OCI-LY1 (cell line): ENCODE results near the gene BRF1.
"Not testable (repeated sequence)": the region's sequence is repeated elsewhere in the genome, so short reads cannot be mapped to it uniquely, and the experiment has no call there.

Experiments
- H2AFZ ChIP-seq: fragments of 200-600 bp; sonication (generic), shearing (Covaris generic); 2 replicates; pipeline ENCODE4 v1.6.0; 2014; ENCODE audit warnings: antibody characterized with exemption, mild to moderate bottlenecking, low read length
- H3F3A ChIP-seq: fragments of 200-600 bp; sonication (generic), shearing (Covaris generic); 2 replicates; pipeline ENCODE4 v1.6.0; 2014; ENCODE audit warnings: mild to moderate bottlenecking, antibody characterized with exemption, low read length, moderate library complexity; ENCODE audit not compliant: insufficient read depth
- H3K27ac ChIP-seq: fragments of 200-600 bp; sonication (generic); 2 replicates; pipeline ENCODE4 v1.5.1; 2014; ENCODE audit warnings: low read length, mixed run types, mild to moderate bottlenecking, low read depth; ENCODE audit not compliant: poor library complexity, severe bottlenecking
- H3K27me3 ChIP-seq: fragments of 200-600 bp; sonication (generic); 2 replicates; pipeline ENCODE4 v1.6.0; 2014; ENCODE audit warnings: antibody characterized with exemption, mild to moderate bottlenecking, low read length, moderate library complexity; ENCODE audit not compliant: insufficient read depth
- H3K36me3 ChIP-seq: fragments of 200-600 bp; sonication (generic); 2 replicates; pipeline ENCODE4 v1.6.1; 2014; ENCODE audit warnings: mild to moderate bottlenecking, antibody characterized with exemption, low read length, moderate library complexity, mixed read lengths; ENCODE audit not compliant: insufficient read depth
- H3K4me1 ChIP-seq: fragments of 200-600 bp; sonication (generic); 2 replicates; pipeline ENCODE4 v1.5.1; 2014; ENCODE audit warnings: mild to moderate bottlenecking, low read length, moderate library complexity; ENCODE audit not compliant: insufficient read depth, severe bottlenecking
- H3K4me2 ChIP-seq: fragments of 200-600 bp; sonication (generic), shearing (Covaris generic); 2 replicates; pipeline ENCODE4 v1.6.1; 2014; ENCODE audit warnings: low read length
- H3K4me3 ChIP-seq: fragments of 200-600 bp; sonication (generic); 2 replicates; pipeline ENCODE4 v1.5.1; 2014; ENCODE audit warnings: low read length, low read depth, mild to moderate bottlenecking, mixed read lengths; ENCODE audit not compliant: poor library complexity, severe bottlenecking
- H3K79me2 ChIP-seq: fragments of 200-600 bp; shearing (Covaris generic); 2 replicates; pipeline ENCODE4 v1.6.1; 2016; ENCODE audit warnings: mixed run types, low read length, mixed read lengths; ENCODE audit not compliant: insufficient read depth
- H3K9ac ChIP-seq: fragments of 200-600 bp; sonication (generic), shearing (Covaris generic); 2 replicates; pipeline ENCODE4 v1.6.1; 2014; ENCODE audit warnings: mild to moderate bottlenecking, low read length, mixed read lengths
- H3K9me2 ChIP-seq: fragments of 200-600 bp; sonication (generic), shearing (Covaris generic); 2 replicates; pipeline ENCODE4 v1.6.1; 2014; ENCODE audit warnings: low read depth, mild to moderate bottlenecking, low read length, mixed read lengths
- H3K9me3 ChIP-seq: fragments of 200-600 bp; shearing (Covaris generic); 2 replicates; pipeline ENCODE4 v1.6.1; 2014; ENCODE audit warnings: low read length, mixed read lengths
- H4K20me1 ChIP-seq: fragments of 200-600 bp; sonication (generic), shearing (Covaris generic); 2 replicates; pipeline ENCODE4 v1.6.0; 2016; ENCODE audit warnings: mild to moderate bottlenecking, low read length; ENCODE audit not compliant: insufficient read depth
- EZH2 ChIP-seq: fragments of 200-600 bp; sonication (generic), shearing (Covaris generic); IDR thresholded peaks from 2 replicates; pipeline ENCODE4 v1.8.0; 2017; ENCODE audit warnings: borderline replicate concordance, mixed run types, mild to moderate bottlenecking, antibody characterized with exemption, low read length, moderate library complexity, mixed read lengths
- TF ChIP-seq, protein P1 (sequence below): fragments of 200-600 bp; sonication (generic), shearing (Covaris generic); IDR thresholded peaks from 2 replicates; pipeline ENCODE4 v1.5.1; 2017; ENCODE audit warnings: mild to moderate bottlenecking, antibody characterized with exemption, low read length, moderate library complexity, mixed read lengths

The BRF1 gene

DNA sequence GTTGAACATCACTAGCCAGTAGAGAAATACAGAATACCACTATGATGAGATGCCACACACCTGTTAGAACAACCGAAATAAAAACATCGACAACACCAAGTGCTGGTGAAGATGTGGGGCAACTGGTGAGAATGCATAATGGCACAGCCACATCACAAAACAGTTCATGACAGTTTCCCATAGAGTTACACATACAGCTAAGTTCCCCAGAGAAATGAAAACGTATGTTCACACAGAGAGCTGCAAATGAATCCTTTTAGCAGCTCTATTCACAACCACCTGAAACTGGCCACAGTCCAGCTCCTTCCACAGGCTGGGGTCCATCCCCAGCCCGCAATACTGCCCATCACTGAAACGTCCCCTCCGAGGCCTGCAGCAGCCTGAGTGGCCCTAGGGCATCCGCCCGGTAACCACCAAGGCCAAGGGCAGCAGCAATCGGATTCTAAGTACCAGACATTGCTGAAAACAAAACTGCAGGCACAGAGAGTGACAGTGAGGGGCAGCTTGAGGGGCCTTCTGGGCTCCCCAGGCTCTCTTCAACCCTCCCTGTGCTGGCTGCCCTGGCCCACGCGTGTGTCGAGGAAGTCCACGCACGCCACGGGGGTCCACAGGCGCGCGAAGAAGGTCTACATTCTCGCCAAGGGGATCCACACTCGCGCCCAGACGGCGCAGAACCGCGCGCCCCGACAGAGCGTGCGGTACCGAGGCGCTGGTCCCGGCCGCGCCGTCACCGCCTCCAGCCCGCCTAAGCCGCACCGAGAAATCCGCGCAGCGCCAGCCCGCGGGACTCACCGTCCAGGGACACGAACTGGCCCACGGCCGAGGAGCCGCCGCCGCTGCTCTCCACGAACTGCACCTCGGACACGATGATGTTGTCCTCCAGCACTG lies 903 bp downstream of the BRF1 start:
- no peaks in the 10 kb centered on the region for H3K9me2 ChIP-seq
- H3K4me2 ChIP-seq: peak overlapping the region; percentile 73
- TF ChIP-seq EZH2: no peak
- TF ChIP-seq, protein P1, sequence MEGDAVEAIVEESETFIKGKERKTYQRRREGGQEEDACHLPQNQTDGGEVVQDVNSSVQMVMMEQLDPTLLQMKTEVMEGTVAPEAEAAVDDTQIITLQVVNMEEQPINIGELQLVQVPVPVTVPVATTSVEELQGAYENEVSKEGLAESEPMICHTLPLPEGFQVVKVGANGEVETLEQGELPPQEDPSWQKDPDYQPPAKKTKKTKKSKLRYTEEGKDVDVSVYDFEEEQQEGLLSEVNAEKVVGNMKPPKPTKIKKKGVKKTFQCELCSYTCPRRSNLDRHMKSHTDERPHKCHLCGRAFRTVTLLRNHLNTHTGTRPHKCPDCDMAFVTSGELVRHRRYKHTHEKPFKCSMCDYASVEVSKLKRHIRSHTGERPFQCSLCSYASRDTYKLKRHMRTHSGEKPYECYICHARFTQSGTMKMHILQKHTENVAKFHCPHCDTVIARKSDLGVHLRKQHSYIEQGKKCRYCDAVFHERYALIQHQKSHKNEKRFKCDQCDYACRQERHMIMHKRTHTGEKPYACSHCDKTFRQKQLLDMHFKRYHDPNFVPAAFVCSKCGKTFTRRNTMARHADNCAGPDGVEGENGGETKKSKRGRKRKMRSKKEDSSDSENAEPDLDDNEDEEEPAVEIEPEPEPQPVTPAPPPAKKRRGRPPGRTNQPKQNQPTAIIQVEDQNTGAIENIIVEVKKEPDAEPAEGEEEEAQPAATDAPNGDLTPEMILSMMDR: no peak
- no peaks in the 10 kb centered on the region for H3K79me2 ChIP-seq
- H3K4me1 ChIP-seq: peaks cover 12% of the 10 kb centered on the region
- H3K27ac ChIP-seq: no peak overlapping the region
- no peak overlapping the region for H2AFZ ChIP-seq
- peaks cover 12% of the 10 kb centered on the region for H3K27me3 ChIP-seq
- 0 out of 2 replicates have a peak, but pooled peaks cover under 1% of the 10 kb centered on the region for H4K20me1 ChIP-seq
- H3K36me3 ChIP-seq: no peaks in the 10 kb centered on the region; the same call in 1 of the 2 replicates
- peak overlapping the region; percentile 64 for H3K4me3 ChIP-seq
- peaks cover 5% of the 10 kb centered on the region; the same call in 1 of the 2 replicates for H3K9me3 ChIP-seq
- H3F3A ChIP-seq: no peaks in the 10 kb centered on the region
- H3K9ac ChIP-seq: peak overlapping the region; percentile 63

DNA sequence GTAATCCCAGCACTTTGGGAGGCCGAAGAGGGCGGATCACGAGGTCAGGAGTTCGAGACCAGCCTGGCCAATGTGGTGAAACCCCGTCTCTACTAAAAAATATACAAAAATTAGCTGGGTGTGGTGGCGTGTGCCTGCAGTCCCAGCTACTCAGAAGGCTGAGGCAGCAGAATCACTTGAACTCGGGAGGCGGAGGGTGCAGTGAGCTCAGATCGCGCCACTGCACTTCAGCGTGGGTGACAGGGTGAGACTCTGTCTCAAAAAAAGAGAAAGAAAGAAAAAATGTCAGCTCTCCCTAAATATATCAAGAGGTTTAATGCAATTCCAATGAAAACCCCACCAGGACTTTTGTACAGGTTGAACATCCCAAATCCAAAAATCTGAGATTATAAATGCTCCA lies 3.5 kb downstream of the BRF1 start:
- H3K79me2 ChIP-seq, H4K20me1 ChIP-seq, H3K36me3 ChIP-seq, H3K9me2 ChIP-seq, H3F3A ChIP-seq, H2AFZ ChIP-seq, H3K4me2 ChIP-seq, H3K9me3 ChIP-seq, H3K9ac ChIP-seq, H3K27ac ChIP-seq, H3K4me3 ChIP-seq: not testable (repeated sequence)
- peaks cover 24% of the 10 kb centered on the region for H3K4me1 ChIP-seq
- H3K27me3 ChIP-seq: peaks cover 11% of the 10 kb centered on the region

DNA sequence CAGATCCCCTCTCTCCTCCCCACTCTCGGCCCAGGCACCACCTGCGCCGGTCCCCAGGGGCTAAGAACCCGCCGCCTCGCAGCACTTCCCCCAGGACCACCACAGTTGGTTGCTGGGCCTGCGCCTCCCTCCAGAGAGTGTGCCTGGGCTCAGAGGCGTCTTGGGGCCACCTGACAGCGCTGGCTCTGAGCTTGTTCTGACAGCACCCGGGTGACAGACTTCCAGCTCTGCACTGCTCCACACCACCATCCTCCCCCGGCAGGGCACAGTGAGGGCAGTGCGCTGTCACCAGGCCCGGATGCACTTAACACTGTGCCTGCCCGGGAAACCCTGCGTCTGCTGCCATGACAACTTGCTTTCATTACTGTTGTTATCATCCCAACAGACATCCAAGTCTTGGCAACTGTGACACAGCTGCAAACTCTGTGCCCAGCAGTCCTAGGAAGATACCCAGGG lies 6.6 kb downstream of the BRF1 start:
- Histone ChIP-seq H3K9me2 (no peaks in the 10 kb centered on the region), H3K27ac (no peak overlapping the region), H3F3A (no peaks in the 10 kb centered on the region), H3K4me3 (no peak overlapping the region), H3K9ac (no peak overlapping the region), H2AFZ (no peak overlapping the region), H3K9me3 (no peaks in the 10 kb centered on the region), H3K4me1 (peaks cover 11% of the 10 kb centered on the region), H3K27me3 (peaks cover 8% of the 10 kb centered on the region), H3K79me2 (no peaks in the 10 kb centered on the region), H3K4me2 (0 out of 2 replicates have a peak overlapping the region, but pooled peaks have one; percentile 2), H4K20me1 (0 out of 2 replicates have a peak, but pooled peaks cover 4% of the 10 kb centered on the region), H3K36me3 (no peaks in the 10 kb centered on the region; the same call in 1 of the 2 replicates)
- TF ChIP-seq, protein P1: no peak
- no peak for TF ChIP-seq EZH2
